Measurements from ENCODE around the gene GRK6.

Gene GRK6

DNA sequence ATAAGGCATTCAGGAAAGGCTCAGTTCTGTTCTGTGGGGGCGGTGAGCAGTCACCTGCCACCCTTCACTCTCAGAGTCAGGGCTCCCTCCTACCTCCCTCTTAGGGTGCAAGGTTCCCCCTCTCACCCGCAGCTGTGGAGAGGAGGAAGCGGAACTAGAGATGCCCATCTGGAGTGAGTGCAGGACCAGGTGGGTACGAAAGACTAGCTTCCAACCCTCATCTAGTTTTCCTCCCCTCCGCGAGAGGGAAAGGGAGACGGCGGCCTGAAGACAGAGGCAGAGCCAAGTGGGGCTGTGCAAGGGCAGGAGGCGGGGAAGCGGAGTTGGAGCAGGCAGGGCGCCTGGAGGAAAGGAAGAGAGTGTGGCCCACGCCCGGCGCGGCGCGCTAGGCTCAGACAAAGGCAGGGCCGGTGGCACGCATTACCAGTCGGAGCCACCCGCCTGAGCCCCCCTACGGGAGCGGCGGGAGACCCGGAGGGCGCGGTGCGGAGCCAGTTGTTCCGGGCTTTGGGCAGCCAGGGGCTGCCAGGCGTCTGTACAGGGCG, 27.4 kb downstream of the GRK6 start:
- DNase-seq (ENCODE audit: low spot score) = no peak

DNA sequence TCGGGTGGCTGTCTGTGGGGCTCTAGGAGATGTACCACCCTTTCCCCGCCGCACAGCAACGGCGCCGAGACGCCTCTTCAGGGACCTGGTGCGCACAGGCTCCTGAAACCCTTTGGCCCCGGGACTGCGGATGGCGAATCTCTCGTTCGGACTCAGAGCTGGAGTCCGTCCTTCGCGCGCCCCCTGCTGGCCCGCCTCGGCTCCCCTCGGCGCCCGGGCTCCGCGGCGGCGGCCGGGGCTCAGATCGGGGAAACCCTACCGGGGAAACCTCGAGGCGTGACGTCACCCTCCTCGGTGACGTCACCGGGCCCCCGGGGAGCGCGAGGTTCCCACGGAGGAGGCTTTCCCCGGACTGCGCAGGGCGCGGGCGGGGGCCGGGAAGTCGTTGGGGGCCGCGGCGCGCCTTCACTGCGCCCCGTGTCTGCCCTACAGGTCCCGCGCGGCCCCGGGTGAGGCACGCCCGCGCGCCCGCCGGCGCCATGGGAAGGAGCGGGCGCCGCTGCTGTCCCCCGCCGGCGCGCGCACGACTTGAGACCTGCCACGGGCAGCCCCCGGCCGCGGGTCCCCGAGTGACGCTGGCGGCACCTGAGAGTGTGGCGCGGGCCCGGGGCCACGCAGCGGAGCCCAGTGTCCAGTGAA, 28.0 kb downstream of the GRK6 start:
- DNase-seq (ENCODE audit: low spot score) = peak; percentile 73

GRCh38 chr5:177455036-177455660, 28.7 kb downstream of the GRK6 start:
- no peak for DNase-seq (ENCODE audit: low spot score)

- DNase-seq (ENCODE audit: low spot score) = peak; percentile 76
Observed at GRCh38 chr5:177455661-177456590, 29.4 kb downstream of the GRK6 start.

DNA sequence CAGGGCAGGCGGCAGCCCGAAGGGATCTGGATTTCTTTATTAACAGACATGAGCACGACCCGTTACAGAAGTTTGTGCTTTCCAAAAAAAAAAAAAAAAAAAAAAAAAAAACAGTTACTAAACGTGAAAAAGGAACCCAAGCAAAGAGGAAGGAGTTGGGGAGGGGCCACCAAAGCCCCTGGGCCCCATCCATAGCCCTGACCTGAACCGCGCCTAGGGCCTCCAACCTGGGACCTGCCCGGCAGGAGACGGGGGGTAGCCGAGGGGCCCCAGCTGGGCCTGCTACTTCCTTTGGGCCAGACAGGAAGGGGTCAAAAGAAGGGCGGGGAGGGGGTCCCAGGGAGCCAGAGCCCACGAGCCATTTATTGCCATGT, 30.1 kb downstream of the GRK6 start:
- no peak for DNase-seq (ENCODE audit: low spot score)

DNA sequence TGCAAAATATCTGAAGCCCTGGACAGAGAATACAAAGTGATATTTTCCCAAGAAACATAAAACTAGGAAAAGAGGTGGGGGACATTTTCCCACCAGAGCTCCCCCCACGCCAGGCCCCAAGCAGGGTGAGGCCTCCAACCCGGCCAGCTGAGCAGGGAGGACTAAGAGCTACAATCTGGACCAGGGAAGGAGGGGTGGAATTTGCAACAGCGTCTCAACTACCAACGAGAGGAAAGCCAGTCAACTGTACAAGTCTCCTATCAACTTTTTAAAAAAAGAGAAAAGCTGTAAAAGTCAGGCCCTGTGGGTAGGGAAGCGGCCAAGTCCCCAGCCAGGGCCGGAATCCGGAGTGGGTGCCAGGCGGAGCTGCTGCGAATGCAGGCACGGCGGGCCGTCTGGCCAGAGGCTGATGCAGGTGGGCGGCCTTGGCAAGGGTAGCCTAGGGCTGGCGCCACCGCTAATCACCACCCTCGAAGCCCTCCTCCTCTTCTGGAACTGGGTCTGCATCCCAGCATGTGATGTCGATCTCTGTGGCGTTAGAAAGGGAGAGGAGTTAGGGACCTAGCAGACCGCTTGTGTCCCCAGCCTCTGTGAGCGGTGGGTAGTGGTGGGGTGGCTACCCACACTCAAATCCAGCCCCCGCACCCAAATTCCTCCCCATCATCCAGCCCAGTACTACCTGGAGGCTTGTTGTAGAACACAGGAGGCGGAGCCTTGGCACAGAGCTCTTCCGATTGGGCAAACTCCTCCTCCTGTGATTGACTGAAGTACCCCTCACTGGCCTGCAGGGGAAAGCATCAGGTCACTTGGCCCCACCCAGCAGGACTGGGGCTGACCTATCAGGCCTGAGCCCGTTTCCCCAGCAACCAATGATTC, 30.7 kb downstream of the GRK6 start:
- DNase-seq (ENCODE audit: low spot score) = peak; percentile 96

GRCh38 chr5:177457852-177458681, 31.6 kb downstream of the GRK6 start:
- no peak for DNase-seq (ENCODE audit: low spot score)

GRCh38 chr5:177458912-177459350, 32.5 kb downstream of the GRK6 start:
- no peak for DNase-seq (ENCODE audit: low spot score)

DNA sequence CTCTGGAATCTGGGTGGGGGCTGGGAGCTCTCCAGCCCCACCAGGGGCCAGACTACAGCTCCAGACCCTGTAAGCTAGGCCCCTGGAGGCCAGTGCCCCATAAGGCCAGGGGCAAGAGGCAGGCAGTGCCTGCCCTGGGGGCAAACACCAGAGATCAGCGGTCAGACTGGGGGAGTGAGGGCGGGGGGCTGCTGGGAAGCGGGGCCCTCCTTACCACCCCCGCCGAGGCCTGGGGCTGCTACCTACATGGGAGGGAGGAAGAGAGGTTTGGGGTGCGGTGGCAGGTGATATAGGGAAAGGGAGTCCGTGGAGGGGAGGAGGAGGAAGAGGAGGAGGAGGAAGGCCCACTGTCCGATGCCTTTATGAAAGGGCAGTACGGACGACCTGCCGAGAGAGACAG, 32.9 kb downstream of the GRK6 start:
- no peak for DNase-seq (ENCODE audit: low spot score)

DNA sequence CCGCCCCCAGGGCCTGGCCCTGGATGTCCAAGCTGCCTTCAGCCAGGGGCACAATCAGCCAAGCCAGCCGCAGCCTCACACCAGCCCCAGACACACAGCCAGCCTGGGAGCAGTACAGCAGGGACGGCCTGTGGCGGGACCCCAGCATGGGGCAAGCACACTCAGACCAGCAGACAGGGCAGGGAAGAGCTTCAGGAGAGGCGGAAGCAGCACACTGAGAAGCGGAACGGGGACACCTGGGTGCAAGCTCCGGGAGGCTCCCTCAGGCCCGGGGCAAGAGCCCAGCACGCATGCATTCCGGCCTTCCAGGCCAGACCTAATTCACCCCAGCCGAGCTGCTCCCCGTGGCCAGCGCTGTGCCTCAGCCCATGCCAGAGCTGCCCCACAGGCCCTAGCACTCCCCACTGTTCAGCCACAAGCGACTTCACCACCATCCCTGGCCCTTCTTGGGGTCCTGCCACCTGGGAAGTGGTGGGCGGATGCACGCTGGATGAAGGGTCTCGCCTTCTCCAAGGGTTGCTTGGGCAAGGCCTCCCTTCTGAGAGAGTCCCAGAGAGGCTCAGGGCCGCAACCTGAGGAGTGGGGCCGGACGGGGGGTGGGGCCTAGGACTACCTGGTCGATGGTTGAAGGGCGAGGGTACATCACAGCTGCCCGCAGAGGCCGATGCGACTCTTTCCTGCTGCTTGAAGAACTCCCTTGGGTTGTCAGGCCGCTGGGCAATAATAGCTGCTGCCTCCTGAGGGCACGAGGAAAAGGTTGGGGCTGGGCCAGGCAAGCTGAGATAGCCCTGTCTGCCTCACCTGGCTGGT, 33.5 kb downstream of the GRK6 start:
- DNase-seq (ENCODE audit: low spot score) = no peak

DNA sequence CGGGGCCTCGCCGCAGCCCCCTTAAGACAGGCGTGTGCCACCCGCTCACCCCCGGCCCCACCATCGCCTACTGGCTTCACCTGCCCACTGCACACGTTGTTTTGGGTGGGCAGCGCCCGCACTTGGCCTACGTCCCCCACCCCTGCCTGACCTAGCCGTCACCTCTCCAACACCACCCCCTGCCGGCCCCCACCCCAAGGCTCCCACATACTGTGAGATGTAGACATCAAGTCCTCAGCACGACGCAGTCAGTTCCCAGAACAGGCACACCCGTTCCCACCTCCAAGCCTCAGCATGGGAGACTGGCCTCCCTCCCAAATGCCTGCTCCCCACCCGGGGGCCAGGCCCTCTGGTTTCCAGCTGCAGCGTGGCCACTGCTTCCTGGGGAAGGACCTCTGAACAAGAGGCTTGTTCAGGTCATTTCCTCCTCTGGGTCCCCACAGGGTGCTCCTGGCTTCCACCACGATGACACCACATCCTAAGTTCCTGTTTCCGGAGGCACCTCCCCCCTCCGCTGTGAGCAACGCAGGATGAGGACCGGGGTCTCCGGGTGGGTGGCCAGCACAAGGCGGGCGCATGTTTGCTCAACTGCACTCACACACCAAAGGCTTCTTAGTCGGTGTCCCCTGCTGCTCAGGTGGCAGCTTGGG, 35.7 kb downstream of the GRK6 start:
- no peak for DNase-seq (ENCODE audit: low spot score)

GRCh38 chr5:177465044-177465443, 38.6 kb downstream of the GRK6 start:
- no peak for DNase-seq (ENCODE audit: low spot score)

DNA sequence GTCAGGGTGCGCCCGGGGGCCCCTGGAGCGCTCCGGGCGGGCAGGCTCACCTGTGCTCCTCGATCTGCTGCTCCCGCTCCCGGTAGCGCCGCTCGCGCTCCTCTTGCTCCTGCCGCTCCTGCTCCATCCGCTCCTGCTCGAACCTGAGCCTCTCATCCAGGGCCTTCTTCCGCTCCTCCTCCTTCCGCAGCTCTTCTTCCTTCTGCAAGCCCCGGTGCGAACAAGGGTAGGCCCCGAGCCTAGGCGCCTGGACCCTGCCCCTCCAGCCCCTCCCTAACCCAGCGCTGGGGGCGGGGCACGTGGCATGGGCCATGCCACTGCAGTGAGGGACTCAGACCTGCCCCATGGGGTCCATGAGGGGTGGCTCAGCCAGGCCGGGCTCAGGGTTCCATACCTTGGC, 40.4 kb downstream of the GRK6 start:
- DNase-seq (ENCODE audit: low spot score) = no peak

DNA sequence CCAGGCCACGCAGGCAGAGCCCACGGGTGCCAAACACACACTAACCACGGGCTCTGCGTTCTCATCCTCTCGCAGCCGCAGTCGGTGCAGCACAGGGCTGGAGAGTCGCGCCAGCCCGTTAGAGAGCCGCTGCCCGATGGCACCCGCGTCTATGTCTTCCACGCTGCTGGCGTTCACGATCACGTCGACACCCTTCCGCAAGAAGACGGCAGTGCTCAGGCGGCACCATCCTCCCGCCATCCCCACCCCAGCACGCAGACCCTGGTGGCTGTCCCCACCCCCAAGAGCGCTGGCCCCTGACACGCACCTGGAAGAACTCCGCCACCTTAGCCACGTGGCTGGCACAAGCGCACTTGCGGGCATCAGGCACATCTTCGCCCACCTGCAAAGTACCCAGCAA, 41.0 kb downstream of the GRK6 start:
- no peak for DNase-seq (ENCODE audit: low spot score)

- no peak for DNase-seq (ENCODE audit: low spot score)
Observed at GRCh38 chr5:177468329-177468684, 41.8 kb downstream of the GRK6 start.

- DNase-seq (ENCODE audit: low spot score) = no peak
Observed at GRCh38 chr5:177468685-177469628, 42.5 kb downstream of the GRK6 start.

GRCh38 chr5:177469750-177470525, 43.5 kb downstream of the GRK6 start:
- no peak for DNase-seq (ENCODE audit: low spot score)

Data from pons (tissue), 1 donor.